Gastroesophageal sphincter (tissue), 4 donors: ENCODE measurements around the gene VTI1A. TPM values are rescaled to one million over a fixed set of nuclear protein-coding genes. Genes with fewer than 3 reads are reported as not detected.

Experiments
- ATAC-seq: fragments of 150-250 bp; one replicate; pipeline ENCODE4 v1.9.1; 2016; ENCODE audit warnings: mild to moderate bottlenecking, moderate library complexity
- H3K27ac ChIP-seq, 4 donors: fragments of 200-600 bp; sonication (generic) in 3 of 4; 1 replicate in 3 of 4; 2 replicates in 1 of 4; pipeline ENCODE4 v1.5.1; 2016 to 2019
- H3K27me3 ChIP-seq: fragments of 200-600 bp; sonication (generic); one replicate; pipeline ENCODE4 v1.5.1; 2019
- H3K36me3 ChIP-seq, 2 donors: fragments of 200-600 bp; sonication (generic); one replicate each; pipeline ENCODE4 v1.5.1; 2019; ENCODE audit warnings: control low read depth in 1 of 2
- H3K4me1 ChIP-seq, 3 donors: fragments of 200-600 bp; sonication (generic); 1 replicate in 2 of 3; 2 replicates in 1 of 3; pipeline ENCODE4 v1.5.1; 2016 to 2019; ENCODE audit warnings: control low read depth in 2 of 3
- H3K4me3 ChIP-seq, 2 donors: fragments of 200-600 bp; sonication (generic); one replicate each; pipeline ENCODE4 v1.5.1; 2019; ENCODE audit warnings: mild to moderate bottlenecking in 1 of 2, moderate library complexity in 1 of 2
- H3K9me3 ChIP-seq, 3 donors: fragments of 200-600 bp; sonication (generic); one replicate each; pipeline ENCODE4 v1.5.1; 2017 to 2019; ENCODE audit warnings: control low read depth in 2 of 3
- EP300 ChIP-seq: sonication (generic); formaldehyde crosslinking; IDR thresholded peaks from one replicate; pipeline ENCODE4 v1.6.1; 2017; ENCODE audit warnings: antibody characterized with exemption, mild to moderate bottlenecking
- POLR2A ChIP-seq, 2 donors: fragments of 450-650 bp; IDR thresholded peaks; one replicate each; pipeline ENCODE4 v1.6.1; 2017; ENCODE audit warnings: antibody characterized with exemption in 2 of 2, mild to moderate bottlenecking in 2 of 2, moderate library complexity in 1 of 2
- POLR2AphosphoS5 ChIP-seq: sonication (generic); formaldehyde crosslinking; IDR thresholded peaks from one replicate; pipeline ENCODE4 v1.6.1; 2017; ENCODE audit warnings: antibody characterized with exemption
- WGBS, 2 donors: methylation state at CpG; one replicate each; pipeline ENCODE4 v1.1.5; 2018; ENCODE audit warnings: low coverage in 1 of 2; 5-methylcytosine and 5-hydroxymethylcytosine counted together
- total RNA-seq, 4 donors: library from RNA; depleted of rRNA; stranded (reverse); fragments of >200 nt; gene quantifications; one replicate each; pipeline ENCODE4 v1.1.0, GENCODE V29; 2016
- TF ChIP-seq, protein P1 (sequence below), 4 experiments: fragments of 200-600 bp in 2 of 4; fragments of 450-650 bp in 2 of 4; sonication (generic) in 1 of 4; IDR thresholded peaks; one replicate each; pipeline ENCODE4 v1.5.1; 2017 to 2019; ENCODE audit warnings: antibody characterized with exemption in 4 of 4, mild to moderate bottlenecking in 2 of 4, moderate library complexity in 2 of 4

Gene VTI1A
- total RNA-seq, 4 donors from 2014 or later, result 19.6 to 81.9 (median 43.1) TPM

DNA sequence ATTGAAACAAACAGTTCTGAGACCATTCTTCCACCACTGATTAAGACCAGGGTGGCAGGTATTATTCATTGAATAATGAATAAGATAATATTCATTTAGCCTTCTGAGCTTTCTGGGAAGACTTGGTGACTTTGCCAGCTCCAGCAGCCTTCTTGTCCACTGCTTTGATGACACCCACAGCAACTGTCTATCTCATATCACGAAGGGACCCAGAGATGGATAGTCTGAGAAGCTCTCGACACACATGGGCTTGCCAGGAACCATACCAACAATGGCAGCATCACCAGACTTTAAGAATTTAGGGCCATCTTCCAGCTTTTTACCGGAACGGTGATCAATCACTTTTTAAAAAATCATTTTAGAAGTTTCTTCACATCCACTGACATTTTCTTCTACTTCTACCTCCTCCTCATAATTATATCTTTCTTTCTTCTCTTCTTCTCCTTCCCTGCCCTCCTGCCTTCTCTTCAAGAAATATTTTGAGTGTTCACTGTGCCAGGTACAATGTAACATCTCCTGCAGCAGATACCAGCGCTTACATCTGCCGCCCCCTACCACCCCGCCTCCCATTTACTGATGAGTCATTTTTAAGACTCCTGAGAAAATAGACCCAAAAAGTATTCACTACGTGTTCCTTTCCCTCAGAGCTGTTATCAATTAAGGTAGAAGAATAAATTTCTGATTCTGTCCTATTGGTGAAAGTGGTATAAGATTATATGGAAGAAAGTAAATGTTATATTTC is 101.7 kb downstream of the VTI1A start:
- Histone ChIP-seq H3K9me3 (no peaks in the 10 kb centered on the region), H3K27ac (no peak overlapping the region), H3K36me3 (no peaks in the 10 kb centered on the region), H3K4me3 (no peak overlapping the region), H3K27me3 (no peaks in the 10 kb centered on the region), H3K4me1 (no peaks in the 10 kb centered on the region)
- no peak for ATAC-seq
- WGBS, 2 donors, result 92 to 98% methylated on average over 7 to 8 of the region's 8 CpGs
- TF ChIP-seq, protein P1, sequence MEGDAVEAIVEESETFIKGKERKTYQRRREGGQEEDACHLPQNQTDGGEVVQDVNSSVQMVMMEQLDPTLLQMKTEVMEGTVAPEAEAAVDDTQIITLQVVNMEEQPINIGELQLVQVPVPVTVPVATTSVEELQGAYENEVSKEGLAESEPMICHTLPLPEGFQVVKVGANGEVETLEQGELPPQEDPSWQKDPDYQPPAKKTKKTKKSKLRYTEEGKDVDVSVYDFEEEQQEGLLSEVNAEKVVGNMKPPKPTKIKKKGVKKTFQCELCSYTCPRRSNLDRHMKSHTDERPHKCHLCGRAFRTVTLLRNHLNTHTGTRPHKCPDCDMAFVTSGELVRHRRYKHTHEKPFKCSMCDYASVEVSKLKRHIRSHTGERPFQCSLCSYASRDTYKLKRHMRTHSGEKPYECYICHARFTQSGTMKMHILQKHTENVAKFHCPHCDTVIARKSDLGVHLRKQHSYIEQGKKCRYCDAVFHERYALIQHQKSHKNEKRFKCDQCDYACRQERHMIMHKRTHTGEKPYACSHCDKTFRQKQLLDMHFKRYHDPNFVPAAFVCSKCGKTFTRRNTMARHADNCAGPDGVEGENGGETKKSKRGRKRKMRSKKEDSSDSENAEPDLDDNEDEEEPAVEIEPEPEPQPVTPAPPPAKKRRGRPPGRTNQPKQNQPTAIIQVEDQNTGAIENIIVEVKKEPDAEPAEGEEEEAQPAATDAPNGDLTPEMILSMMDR (IDR thresholded peaks at IDR 0.05), result no peak
- TF ChIP-seq EP300 (no peak), POLR2AphosphoS5 (no peak), POLR2A (IDR thresholded peaks at IDR 0.05) (no peak)

GRCh38 chr10:112552593-112553110 is 105.6 kb downstream of the VTI1A start:
- TF ChIP-seq POLR2AphosphoS5, result no peak
- TF ChIP-seq EP300, result no peak
- TF ChIP-seq, protein P1 (IDR thresholded peaks at IDR 0.05), result no peak
- TF ChIP-seq POLR2A (IDR thresholded peaks at IDR 0.05), result no peak
- WGBS, 2 donors, result 94 to 96% methylated on average over 3 to 4 of the region's 4 CpGs
- ATAC-seq, result no peak
- no peaks in the 10 kb centered on the region for H3K4me1 ChIP-seq
- H3K9me3 ChIP-seq, result no peaks in the 10 kb centered on the region
- H3K27me3 ChIP-seq, result no peaks in the 10 kb centered on the region
- H3K36me3 ChIP-seq, result no peaks in the 10 kb centered on the region
- no peak overlapping the region for H3K27ac ChIP-seq
- no peak overlapping the region for H3K4me3 ChIP-seq

DNA sequence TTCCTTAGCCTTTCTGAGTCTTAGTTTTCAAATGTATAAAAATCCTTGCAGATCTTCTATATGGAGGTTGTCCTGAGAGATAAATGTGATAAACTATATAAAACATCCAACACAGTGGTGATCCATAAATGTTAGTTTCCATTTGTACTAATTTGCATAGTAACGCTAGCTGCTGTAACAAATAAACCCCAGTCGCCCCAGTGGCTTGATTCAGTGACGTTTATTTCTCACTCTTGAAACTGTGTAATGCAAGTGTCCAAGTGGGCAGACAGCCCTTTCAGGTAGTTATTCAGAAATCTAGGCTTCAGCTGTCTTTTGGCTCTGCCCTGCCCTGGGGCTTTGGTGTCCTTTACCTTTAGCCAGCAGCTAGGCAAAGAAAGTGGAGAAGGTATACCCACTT is 106.3 kb downstream of the VTI1A start:
- Histone ChIP-seq H3K36me3 (no peaks in the 10 kb centered on the region), H3K27me3 (no peaks in the 10 kb centered on the region), H3K4me1 (no peaks in the 10 kb centered on the region), H3K9me3 (no peaks in the 10 kb centered on the region), H3K27ac (no peak overlapping the region), H3K4me3 (no peak overlapping the region)
- TF ChIP-seq, protein P1 (IDR thresholded peaks at IDR 0.05), result no peak
- TF ChIP-seq POLR2A (IDR thresholded peaks at IDR 0.05), result no peak
- no peak for TF ChIP-seq POLR2AphosphoS5
- TF ChIP-seq EP300, result no peak
- ATAC-seq, result no peak
- WGBS, 2 donors, result 100% methylated on average over 3 of the region's 3 CpGs

DNA sequence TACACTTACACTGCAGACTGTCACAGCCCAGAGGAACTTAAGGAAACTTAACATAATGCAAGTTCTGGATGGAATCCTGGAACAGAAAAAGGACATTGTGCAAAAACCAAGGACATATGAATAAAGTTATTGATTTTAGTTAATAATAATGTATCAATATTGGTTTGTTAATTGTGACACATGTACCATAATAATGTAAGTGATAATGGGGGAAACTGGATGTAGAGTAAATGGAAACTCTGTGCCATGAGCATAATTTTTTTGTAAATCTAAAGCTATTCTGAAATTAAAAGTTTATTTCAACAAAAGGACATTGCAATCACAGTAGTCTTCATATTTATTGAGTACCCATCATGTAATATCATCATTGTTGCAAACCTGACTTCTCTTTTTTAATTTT is 107.2 kb downstream of the VTI1A start:
- no peaks in the 10 kb centered on the region for H3K36me3 ChIP-seq
- H3K4me3 ChIP-seq, result no peak overlapping the region
- no peaks in the 10 kb centered on the region for H3K9me3 ChIP-seq
- H3K27me3 ChIP-seq, result no peaks in the 10 kb centered on the region
- H3K27ac ChIP-seq, result no peak overlapping the region
- no peak for ATAC-seq
- H3K4me1 ChIP-seq, result no peaks in the 10 kb centered on the region
- TF ChIP-seq, protein P1 (IDR thresholded peaks at IDR 0.05), result no peak
- TF ChIP-seq EP300, result no peak
- TF ChIP-seq POLR2AphosphoS5, result no peak
- no peak for TF ChIP-seq POLR2A (IDR thresholded peaks at IDR 0.05)

GRCh38 chr10:112557197-112557596 is 110.2 kb downstream of the VTI1A start:
- TF ChIP-seq POLR2A (IDR thresholded peaks at IDR 0.05) (no peak), EP300 (no peak), POLR2AphosphoS5 (no peak)
- TF ChIP-seq, protein P1 (IDR thresholded peaks at IDR 0.05), result no peak
- no peak for ATAC-seq
- H3K9me3 ChIP-seq, result no peaks in the 10 kb centered on the region
- no peak overlapping the region for H3K4me3 ChIP-seq
- no peaks in the 10 kb centered on the region for H3K4me1 ChIP-seq
- H3K36me3 ChIP-seq, result no peaks in the 10 kb centered on the region
- H3K27me3 ChIP-seq, result no peaks in the 10 kb centered on the region
- no peak overlapping the region for H3K27ac ChIP-seq
- 88 to 100% methylated on average over 2 of the region's 2 CpGs for WGBS, 2 donors
